Aorta (tissue), 5 donors: Measurements from ENCODE around the gene TOP1. TPM values are rescaled to one million over a fixed set of nuclear protein-coding genes. Genes with fewer than 3 reads are reported as not detected.

Experiments used
- ATAC-seq: fragments of 200-7000 bp; cut with Tn5 transposase; one replicate; pipeline ENCODE4 v1.9.1; 2022; ENCODE audit warnings: moderate library complexity; ENCODE audit not compliant: low FRiP score
- DNase-seq, 2 donors: peaks; one replicate each; pipeline ENCODE4 v3.0.0-alpha.2; 2020
- H3K27ac ChIP-seq, 2 donors: one replicate each; pipeline ENCODE4 v1.5.1; 2013; ENCODE audit warnings: low read length in 2 of 2, mild to moderate bottlenecking in 2 of 2, moderate library complexity in 2 of 2, control low read depth in 1 of 2, inconsistent platforms in 1 of 2, low read depth in 1 of 2
- H3K27me3 ChIP-seq, 2 donors: one replicate each; pipeline ENCODE4 v1.6.1; 2013; ENCODE audit warnings: control low read depth in 1 of 2, low read length in 1 of 2, mild to moderate bottlenecking in 1 of 2, moderate library complexity in 1 of 2; ENCODE audit not compliant: insufficient read depth in 2 of 2, control insufficient read depth in 1 of 2
- H3K36me3 ChIP-seq, 2 donors: one replicate each; pipeline ENCODE4 v1.6.1; 2013; ENCODE audit warnings: control low read depth in 1 of 2, low read length in 1 of 2, mild to moderate bottlenecking in 1 of 2; ENCODE audit not compliant: insufficient read depth in 2 of 2, control insufficient read depth in 1 of 2
- H3K4me1 ChIP-seq, 2 donors: one replicate each; pipeline ENCODE4 v1.6.1; 2013; ENCODE audit warnings: low read length in 2 of 2, control low read depth in 1 of 2, mild to moderate bottlenecking in 1 of 2, moderate library complexity in 1 of 2; ENCODE audit not compliant: insufficient read depth in 2 of 2, control insufficient read depth in 1 of 2
- H3K4me3 ChIP-seq, 2 donors: one replicate each; pipeline ENCODE4 v1.5.1; 2013; ENCODE audit warnings: low read length in 2 of 2, control low read depth in 1 of 2, mild to moderate bottlenecking in 1 of 2
- H3K9me3 ChIP-seq: one replicate; pipeline ENCODE4 v1.6.1; 2013; ENCODE audit warnings: mild to moderate bottlenecking, low read length; ENCODE audit not compliant: control insufficient read depth
- WGBS, 2 donors: extraction: QIAGEN DNeasy Blood & Tissue Kit; methylation state at CpG; one replicate each; pipeline ENCODE4 v1.1.7; 2013; 5-methylcytosine and 5-hydroxymethylcytosine counted together
- intact Hi-C, 2 donors: fragments of 100-400 bp; cut with DNase I; formaldehyde crosslinking; loops; one replicate each; pipeline versions ENCODE4 v1.14.2 to v1.15.0; 2022
- polyA plus RNA-seq, 2 donors: library from polyadenylated mRNA; stranded (reverse); fragments of 200-250 nt; gene quantifications; one replicate each; pipeline ENCODE4 v1.2.3, GENCODE V29; 2013
- total RNA-seq, 2 donors: library from RNA; stranded (reverse); fragmentation: NEBNext Ultra II Directional; extraction: Animal tissue kit (Norgen Biotek cat#: 25700); gene quantifications; one replicate each; pipeline ENCODE4 v1.2.1, GENCODE V29; 2021
- donor health status: healthy with polysubstance abuse.
- donor health status: Bipolar disorder and iron deficiency.
- donor health status: DM: no; HTN: no; CAD: no.
- donor health status: DM: no; HTN: no; CAD: no.
- donor health status: DM: yes; HTN: yes; CAD: no.

The TOP1 gene
- total and polyA plus RNA-seq, 4 donors: 15.6 to 32.4 (median 24.1) TPM

DNA sequence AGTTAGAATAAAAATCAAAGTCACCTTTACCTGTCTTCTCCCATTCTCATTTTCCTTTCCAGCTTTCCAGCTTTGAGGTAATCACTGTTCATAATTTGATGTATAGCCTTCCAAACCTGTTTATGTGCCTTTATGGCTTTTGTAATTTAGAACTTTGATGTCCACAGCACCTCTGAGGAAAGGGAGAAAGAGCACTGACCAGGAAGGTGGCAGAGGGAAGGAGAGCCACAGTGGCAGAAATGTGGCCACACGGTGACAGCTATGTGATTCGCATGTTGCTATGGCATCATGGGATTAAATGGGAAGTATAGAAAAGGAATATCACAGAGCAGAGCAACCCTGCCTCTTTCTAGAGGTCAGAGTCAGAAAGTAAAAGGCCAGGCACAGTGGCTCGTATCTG, 57.0 kb downstream of the TOP1 start:
- DNase-seq: no peak
- WGBS, 2 donors: 90 to 91% methylated on average over 3 of the region's 3 CpGs
- no peak overlapping the region for H3K27ac ChIP-seq
- peaks cover 2 to 5% of the 10 kb centered on the region in 2 donors for H3K36me3 ChIP-seq
- no peak for ATAC-seq
- no peaks in the 10 kb centered on the region for H3K4me1 ChIP-seq
- intact Hi-C loops: no loop called here
- no peaks in the 10 kb centered on the region for H3K9me3 ChIP-seq
- H3K27me3 ChIP-seq: no peaks in the 10 kb centered on the region
- H3K4me3 ChIP-seq: no peak overlapping the region

DNA sequence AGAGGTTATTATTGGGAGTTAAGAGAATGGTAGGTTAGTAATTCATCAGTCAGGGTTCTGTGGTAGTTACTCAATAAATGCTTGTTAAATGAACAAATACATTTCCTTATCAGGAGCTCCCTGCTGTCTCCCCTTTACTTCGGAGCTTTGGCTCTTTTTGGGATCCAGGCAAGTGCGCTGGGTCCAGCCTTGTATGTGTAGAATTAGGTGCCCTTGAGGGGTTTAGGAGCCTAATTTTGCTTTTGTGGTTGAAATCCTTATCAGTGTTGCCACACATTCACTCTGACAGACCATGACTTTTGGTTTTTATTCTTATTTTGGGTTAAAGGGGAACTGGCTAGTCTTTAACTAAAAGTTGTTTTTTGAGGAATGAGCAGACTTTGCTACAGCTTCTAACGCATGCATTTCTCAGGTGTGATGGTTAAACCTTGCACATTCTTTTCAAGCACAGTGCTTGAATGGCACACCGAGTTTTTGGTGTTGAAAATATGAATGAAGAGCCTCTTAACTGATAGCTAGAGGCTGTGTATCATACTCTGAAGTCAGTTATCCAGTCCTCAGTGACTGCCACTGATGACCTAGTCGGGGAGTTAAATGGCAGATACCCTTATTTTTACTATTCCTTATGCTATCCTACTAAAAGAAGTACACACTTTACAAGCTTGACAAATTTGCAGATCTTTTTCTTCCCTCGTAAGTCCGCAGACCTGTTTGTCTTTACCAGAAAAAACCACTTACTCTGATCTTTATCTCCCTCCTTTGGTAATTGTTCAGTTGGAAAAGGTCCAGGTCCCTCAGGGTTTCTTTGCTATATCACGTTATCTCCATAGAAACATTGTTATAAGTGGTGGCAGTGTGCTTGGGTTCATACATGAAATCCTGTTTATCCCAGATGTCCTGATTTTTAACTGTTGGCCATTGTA, 58.0 kb downstream of the TOP1 start:
- 64 to 68% methylated on average over 8 of the region's 8 CpGs for WGBS, 2 donors
- Histone ChIP-seq H3K4me1 (no peaks in the 10 kb centered on the region), H3K9me3 (no peaks in the 10 kb centered on the region), H3K27ac (no peak overlapping the region), H3K36me3 (peaks cover 2 to 5% of the 10 kb centered on the region in 2 donors), H3K27me3 (no peaks in the 10 kb centered on the region), H3K4me3 (no peak overlapping the region)
- intact Hi-C loops: no loop called here
- DNase-seq (no peak), ATAC-seq (no peak)

DNA sequence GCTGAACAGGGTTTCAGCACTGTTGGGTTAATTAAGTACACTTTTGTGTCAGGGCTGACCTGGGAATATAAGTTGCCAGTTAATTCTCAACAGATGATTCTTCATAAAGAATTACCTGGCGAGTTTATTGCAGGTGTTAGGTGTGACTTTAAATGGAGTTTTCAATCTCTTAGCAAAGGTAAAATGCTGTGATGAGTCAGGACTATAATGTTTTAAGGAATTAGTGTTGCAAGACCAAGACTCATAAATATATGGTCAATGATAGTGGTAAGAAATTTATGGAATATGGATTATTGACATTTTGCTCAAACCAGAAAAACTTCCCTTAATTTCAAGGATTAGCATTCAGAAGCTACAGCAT, 58.7 kb downstream of the TOP1 start:
- intact Hi-C loops: no loop called here
- Histone ChIP-seq H3K27ac (no peak overlapping the region), H3K4me1 (no peaks in the 10 kb centered on the region), H3K9me3 (no peaks in the 10 kb centered on the region), H3K4me3 (no peak overlapping the region), H3K27me3 (no peaks in the 10 kb centered on the region), H3K36me3 (peaks cover 2 to 5% of the 10 kb centered on the region in 2 donors)
- no peak for ATAC-seq
- WGBS, 2 donors: 93 to 94% methylated on average over 1 of the region's 1 CpG
- DNase-seq: no peak

- DNase-seq (no peak), ATAC-seq (no peak)
- Histone ChIP-seq H3K27ac (no peak overlapping the region), H3K9me3 (no peaks in the 10 kb centered on the region), H3K4me3 (no peak overlapping the region), H3K36me3 (peaks cover 5 to 8% of the 10 kb centered on the region in 2 donors), H3K27me3 (no peaks in the 10 kb centered on the region), H3K4me1 (no peaks in the 10 kb centered on the region)
- intact Hi-C loops: no loop called here
- WGBS, 2 donors: 88 to 90% methylated on average over 3 of the region's 3 CpGs
These were observed 59.2 kb downstream of the TOP1 start for GRCh38 chr20:41087777-41088176.

DNA sequence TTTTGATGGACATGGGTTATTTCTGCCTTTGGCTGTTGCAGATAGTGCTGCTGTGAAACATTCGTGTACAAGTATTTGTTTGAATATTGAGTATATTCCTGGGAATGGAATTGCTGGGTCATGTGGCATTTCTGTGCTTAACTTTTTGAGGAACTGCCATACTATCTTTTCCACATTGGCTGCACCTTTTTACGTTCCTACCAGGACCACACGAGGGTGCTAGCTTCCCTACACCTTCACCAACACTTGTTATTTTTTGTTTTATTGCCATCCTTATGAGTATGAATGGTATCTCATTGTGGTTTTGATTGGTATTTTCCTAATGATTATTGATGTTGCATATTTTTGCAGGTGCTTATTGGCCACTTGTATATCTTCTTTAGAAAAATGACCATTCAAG, 60.9 kb downstream of the TOP1 start:
- ATAC-seq (no peak), DNase-seq (no peak)
- Histone ChIP-seq H3K36me3 (peaks cover 5 to 12% of the 10 kb centered on the region in 2 donors), H3K4me3 (no peak overlapping the region), H3K27me3 (no peaks in the 10 kb centered on the region), H3K4me1 (no peaks in the 10 kb centered on the region), H3K27ac (no peak overlapping the region), H3K9me3 (no peaks in the 10 kb centered on the region)
- 87 to 89% methylated on average over 3 of the region's 3 CpGs for WGBS, 2 donors
- intact Hi-C loops: no loop called here

DNA sequence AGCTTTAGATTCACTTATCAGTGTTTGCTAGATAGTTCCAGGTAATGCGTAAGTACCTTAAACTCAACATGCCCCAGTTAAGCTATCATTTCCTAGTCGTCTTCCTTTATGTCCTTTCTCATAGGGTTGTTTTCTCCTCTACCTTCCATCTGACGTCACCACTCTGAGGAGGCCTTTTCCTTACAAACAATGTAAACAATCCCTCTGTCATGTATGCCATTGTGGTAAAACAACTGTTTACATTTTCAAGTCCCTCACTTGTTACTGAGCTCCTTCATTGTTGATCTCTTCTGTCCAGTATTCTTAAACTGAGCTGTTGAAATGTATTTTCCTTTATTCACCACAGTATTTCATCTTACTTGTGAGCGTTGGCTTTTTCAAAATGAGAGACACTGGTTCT, 63.3 kb downstream of the TOP1 start:
- Histone ChIP-seq H3K9me3 (no peaks in the 10 kb centered on the region), H3K4me1 (no peaks in the 10 kb centered on the region), H3K4me3 (no peak overlapping the region), H3K27ac (no peak overlapping the region), H3K27me3 (no peaks in the 10 kb centered on the region), H3K36me3 (peaks cover 3 to 6% of the 10 kb centered on the region in 2 donors)
- WGBS, 2 donors: 83 to 85% methylated on average over 4 of the region's 4 CpGs
- no peak for ATAC-seq
- intact Hi-C loops: no loop called here
- no peak for DNase-seq

GRCh38 chr20:41094353-41095055, 65.9 kb downstream of the TOP1 start:
- Histone ChIP-seq H3K4me3 (no peak overlapping the region), H3K27me3 (no peaks in the 10 kb centered on the region), H3K36me3 (peaks cover 5 to 6% of the 10 kb centered on the region in 2 donors), H3K4me1 (no peaks in the 10 kb centered on the region), H3K9me3 (no peaks in the 10 kb centered on the region), H3K27ac (no peak overlapping the region)
- no peak for DNase-seq
- 98% methylated on average over 2 of the region's 2 CpGs for WGBS, 2 donors
- intact Hi-C loops: loop anchor here (2.0 to 5.0 kb wide), 3 partner anchors 104 to 127 kb away; no protein-coding TSS in a partner anchor
- ATAC-seq: no peak

DNA sequence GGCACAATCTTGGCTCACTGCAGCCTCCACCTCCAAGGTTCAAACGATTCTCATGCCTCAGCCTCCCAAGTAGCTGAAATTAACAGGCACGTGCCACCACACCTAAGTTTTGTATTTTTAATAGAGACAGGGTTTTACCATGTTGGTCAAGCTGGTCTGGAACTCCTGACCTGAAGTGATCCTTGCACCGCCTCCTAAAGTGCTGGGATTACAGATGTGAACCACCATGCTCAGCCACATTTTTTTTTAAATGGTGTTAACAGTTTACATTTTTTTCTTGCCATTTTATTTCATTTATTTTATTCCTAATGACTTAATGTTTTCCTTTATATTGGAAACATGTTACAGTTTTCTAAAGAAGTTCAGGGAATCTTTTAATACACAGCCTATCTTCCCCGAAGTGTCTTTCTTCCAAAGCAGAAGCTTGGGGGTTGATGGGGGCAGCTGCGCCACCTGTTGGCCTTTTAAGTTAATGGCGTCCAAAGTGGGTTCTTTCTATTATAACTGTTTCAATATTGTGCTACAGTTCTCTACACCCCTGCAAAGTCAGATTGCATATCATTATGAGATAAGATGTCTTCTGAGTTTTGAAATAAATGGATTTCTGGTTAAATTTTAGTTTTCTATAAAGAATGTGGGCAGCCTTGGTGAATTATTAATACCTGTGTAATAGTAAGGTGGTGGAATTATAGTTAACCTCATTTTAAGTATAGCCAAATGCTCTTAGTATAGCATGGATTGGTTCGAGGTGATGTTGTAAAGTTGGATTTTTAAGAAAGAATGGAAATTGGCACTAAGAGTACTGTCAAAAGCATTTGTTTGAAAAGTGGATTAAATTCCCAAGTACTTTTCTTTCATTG, 66.7 kb downstream of the TOP1 start:
- Histone ChIP-seq H3K9me3 (no peaks in the 10 kb centered on the region), H3K36me3 (peaks cover 6 to 7% of the 10 kb centered on the region in 2 donors), H3K27ac (no peak overlapping the region), H3K27me3 (no peaks in the 10 kb centered on the region), H3K4me3 (no peak overlapping the region), H3K4me1 (no peaks in the 10 kb centered on the region)
- intact Hi-C loops: loop anchor here (2.0 to 5.0 kb wide), 3 partner anchors 105 to 128 kb away; no protein-coding TSS in a partner anchor
- peak; percentile 81 for ATAC-seq
- peak; percentile 60 to 82 for DNase-seq
- WGBS, 2 donors: 44 to 46% methylated on average over 7 of the region's 7 CpGs
